B cell (primary cell): ENCODE measurements around the gene SIK3. TPM values are rescaled to one million over a fixed set of nuclear protein-coding genes. Genes with fewer than 3 reads are reported as not detected.

Experiments used
- ATAC-seq: fragments of 200-7000 bp; cut with Tn5 transposase; one replicate; pipeline ENCODE4 v1.10.0; 2021; ENCODE audit warnings: low read depth, mild to moderate bottlenecking, moderate number of reproducible peaks, moderate library complexity
- CTCF ChIA-PET: fragments of 350-600 bp; sonication (Branson Sonifier 250); formaldehyde crosslinking; loops from one replicate; lab custom pipeline; 2021; ENCODE audit warnings: antibody characterized with exemption, inconsistent platforms; lab: Charles Lee
- POLR2A ChIA-PET: fragments of 350-600 bp; sonication (Branson Sonifier 250); formaldehyde crosslinking; loops from one replicate; lab custom pipeline; 2021; ENCODE audit warnings: antibody characterized with exemption; lab: Charles Lee
- DNase-seq: peaks from one replicate; pipeline ENCODE4 v3.0.0; 2013
- H2AFZ ChIP-seq: 2 replicates; pipeline ENCODE4 v1.6.1; 2012; ENCODE audit warnings: mild to moderate bottlenecking, low read depth, low read length; ENCODE audit not compliant: insufficient read depth, poor library complexity, severe bottlenecking
- H3K27ac ChIP-seq, 2 donors: 1 replicate in 1 of 2; 2 replicates in 1 of 2; pipeline ENCODE4 v1.5.1; 2012 to 2013; ENCODE audit warnings: low read length in 2 of 2, mild to moderate bottlenecking in 2 of 2, moderate library complexity in 1 of 2
- H3K27me3 ChIP-seq, 4 experiments: fragments of 200-600 bp in 1 of 4; sonication (generic) in 1 of 4; replicated peaks in 1 of 4; 1 replicate in 2 of 4; 2 replicates in 2 of 4; pipeline versions ENCODE4 v1.6.1 to v1.7.0; 2013 to 2016; ENCODE audit warnings: low read length in 3 of 4, mild to moderate bottlenecking in 2 of 4, mixed read lengths in 1 of 4, moderate library complexity in 1 of 4; ENCODE audit not compliant: insufficient read depth in 4 of 4, control insufficient read depth in 3 of 4; ENCODE audit errors: control extremely low read depth in 1 of 4
- H3K36me3 ChIP-seq, 2 experiments: replicated peaks in 1 of 2; 1 replicate in 1 of 2; 2 replicates in 1 of 2; pipeline versions ENCODE4 v1.6.1 to v1.7.1; 2013; ENCODE audit warnings: low read length in 1 of 2; ENCODE audit not compliant: insufficient read depth in 2 of 2, control insufficient read depth in 1 of 2; ENCODE audit errors: control extremely low read depth in 1 of 2, extremely low read depth in 1 of 2
- H3K4me1 ChIP-seq, 2 donors: fragments of 200-600 bp in 1 of 2; sonication (generic) in 1 of 2; 1 replicate in 1 of 2; 2 replicates in 1 of 2; pipeline versions ENCODE4 v1.5.1 to v1.6.1; 2013 to 2017; ENCODE audit warnings: low read length in 2 of 2; ENCODE audit not compliant: control insufficient read depth in 2 of 2, insufficient read depth in 2 of 2
- H3K4me2 ChIP-seq: replicated peaks from 2 replicates; pipeline ENCODE3; 2012; ENCODE audit warnings: mild to moderate bottlenecking, low read depth, low read length; ENCODE audit not compliant: poor library complexity, severe bottlenecking
- H3K4me3 ChIP-seq, 5 experiments: fragments of 200-600 bp in 1 of 5; sonication (generic) in 1 of 5; 1 replicate in 3 of 5; 2 replicates in 2 of 5; pipeline versions ENCODE4 v1.5.1 to v1.7.0; 2011 to 2016; ENCODE audit warnings: low read length in 4 of 5, mild to moderate bottlenecking in 4 of 5, low read depth in 2 of 5, control low read depth in 1 of 5, moderate library complexity in 1 of 5; ENCODE audit not compliant: insufficient read depth in 1 of 5; ENCODE audit errors: control extremely low read depth in 1 of 5, extremely low read depth in 1 of 5
- H3K79me2 ChIP-seq: fragments of 200-600 bp; sonication (generic); one replicate; pipeline ENCODE4 v1.6.0; 2016; ENCODE audit warnings: low read length; ENCODE audit not compliant: control insufficient read depth, insufficient read depth
- H3K9ac ChIP-seq: fragments of 200-600 bp; sonication (generic); 2 replicates; pipeline ENCODE4 v1.6.1; 2017; ENCODE audit warnings: mild to moderate bottlenecking, low read length, moderate library complexity
- H3K9me3 ChIP-seq, 3 donors: one replicate each; pipeline versions ENCODE4 v1.6.1 to v1.7.1; 2013; ENCODE audit warnings: low read length in 2 of 3; ENCODE audit not compliant: control insufficient read depth in 2 of 3, insufficient read depth in 1 of 3; ENCODE audit errors: control extremely low read depth in 1 of 3
- H4K20me1 ChIP-seq: 2 replicates; pipeline ENCODE4 v1.6.0; 2012; ENCODE audit warnings: mild to moderate bottlenecking, low read length; ENCODE audit not compliant: insufficient read depth, control insufficient read depth, poor library complexity, severe bottlenecking
- H3K27ac Mint-ChIP-seq: one replicate; pipeline ENCODE4 v1.8.0; 2021; ENCODE audit warnings: mixed read lengths
- H3K27me3 Mint-ChIP-seq: one replicate; pipeline ENCODE4 v1.8.0; 2021; ENCODE audit warnings: mixed read lengths
- H3K4me1 Mint-ChIP-seq: one replicate; pipeline ENCODE4 v1.8.0; 2021; ENCODE audit warnings: mixed read lengths
- H3K4me3 Mint-ChIP-seq: one replicate; pipeline ENCODE4 v1.8.0; 2021; ENCODE audit warnings: mixed read lengths
- H3K9me3 Mint-ChIP-seq: one replicate; pipeline ENCODE4 v1.8.0; 2022; ENCODE audit warnings: mixed read lengths; ENCODE audit not compliant: insufficient read depth
- CTCF ChIP-seq: fragments of 200-600 bp; IDR thresholded peaks from one replicate; pipeline ENCODE4 v1.8.0; 2022; ENCODE audit warnings: antibody characterized with exemption, mild to moderate bottlenecking
- EZH2 ChIP-seq: IDR thresholded peaks from 2 replicates; pipeline ENCODE4 v1.6.1; 2012; ENCODE audit warnings: borderline replicate concordance, low read depth, mild to moderate bottlenecking, moderate library complexity, low read length; ENCODE audit not compliant: insufficient read depth, poor library complexity, severe bottlenecking
- WGBS: methylation state at CpG from one replicate; pipeline ENCODE4 v1.1.5; 2013; ENCODE audit warnings: missing lambda C conversion rate; ENCODE audit not compliant: insufficient coverage; 5-methylcytosine and 5-hydroxymethylcytosine counted together
- intact Hi-C: fragments of 100-400 bp; cut with micrococcal nuclease; formaldehyde crosslinking; loops from one replicate; pipeline ENCODE4 v1.10.0; 2022
- polyA plus RNA-seq: library from polyadenylated mRNA; depleted of rRNA; stranded (reverse); fragments of >200 nt; gene quantifications from 2 replicates; pipeline ENCODE4 v1.2.3, GENCODE V29; 2012
- total RNA-seq, 2 donors: library from RNA; stranded (reverse); fragments of 120-200 nt in 1 of 2; gene quantifications; 1 replicate in 1 of 2; 2 replicates in 1 of 2; pipeline versions ENCODE4 v1.2.3 to v1.2.4, GENCODE V29; 2013 to 2022

SIK3 gene
- total and polyA plus RNA-seq, 2 donors (not counting 1 experiment from before 2014, with no cell fraction given), result 36.5 to 180 TPM

GRCh38 chr11:116797816-116798215, 300.4 kb downstream of the SIK3 start:
- H4K20me1 ChIP-seq, result no peaks in the 10 kb centered on the region
- no peaks in the 10 kb centered on the region for H3K9me3 ChIP-seq
- H3K4me1 Mint-ChIP-seq, result no peaks in the 10 kb centered on the region
- no CpG with 5 or more reads among the region's 5 CpGs for WGBS
- no peak for DNase-seq
- no peak overlapping the region for H3K4me2 ChIP-seq
- H3K27me3 Mint-ChIP-seq, result peaks cover 31% of the 10 kb centered on the region
- no peak overlapping the region for H3K9ac ChIP-seq
- no peaks in the 10 kb centered on the region for H3K79me2 ChIP-seq
- H3K36me3 ChIP-seq, result no peaks in the 10 kb centered on the region
- no peak overlapping the region for H3K4me3 ChIP-seq
- no peak for ATAC-seq
- POLR2A ChIA-PET, result no interaction called here
- intact Hi-C loops, result loop anchor here (10.0 kb wide), 1 partner anchor 77 kb away; no protein-coding TSS in a partner anchor
- H3K27me3 ChIP-seq, result peaks cover 0 to 8% (median 0%) of the 10 kb centered on the region in 4 experiments
- CTCF ChIA-PET, result no interaction called here
- no peaks in the 10 kb centered on the region for H3K9me3 Mint-ChIP-seq
- H3K4me1 ChIP-seq, result no peaks in the 10 kb centered on the region
- no peak overlapping the region for H3K4me3 Mint-ChIP-seq
- no peak overlapping the region for H3K27ac ChIP-seq
- H3K27ac Mint-ChIP-seq, result no peak overlapping the region
- no peak for TF ChIP-seq EZH2
- H2AFZ ChIP-seq, result no peak overlapping the region

- ChIA-PET CTCF (interaction anchor here (0.5 kb wide), 1 partner anchor 39 kb away, joined by 3 read pairs; no protein-coding TSS in a partner anchor), POLR2A (no interaction called here)
- no peak for ATAC-seq
- H4K20me1 ChIP-seq, result no peaks in the 10 kb centered on the region
- H3K4me1 Mint-ChIP-seq, result no peaks in the 10 kb centered on the region
- no peak overlapping the region for H3K27ac ChIP-seq
- H3K27ac Mint-ChIP-seq, result no peak overlapping the region
- intact Hi-C loops, result loop anchor here (10.0 kb wide), 1 partner anchor 78 kb away; no protein-coding TSS in a partner anchor
- H3K4me2 ChIP-seq, result no peak overlapping the region
- H3K4me3 Mint-ChIP-seq, result no peak overlapping the region
- no CpG with 5 or more reads among the region's 1 CpG for WGBS
- H3K36me3 ChIP-seq, result no peaks in the 10 kb centered on the region
- H3K27me3 ChIP-seq, result peaks cover 0 to 7% (median 0%) of the 10 kb centered on the region in 4 experiments
- no peak overlapping the region for H2AFZ ChIP-seq
- TF ChIP-seq EZH2, result no peak
- no peak for TF ChIP-seq CTCF
- no peak overlapping the region for H3K4me3 ChIP-seq
- no peaks in the 10 kb centered on the region for H3K79me2 ChIP-seq
- H3K9me3 Mint-ChIP-seq, result no peaks in the 10 kb centered on the region
- H3K4me1 ChIP-seq, result peaks cover 0 to 1% of the 10 kb centered on the region in 2 donors
- no peak for DNase-seq
- peaks cover 26% of the 10 kb centered on the region for H3K27me3 Mint-ChIP-seq
- no peak overlapping the region for H3K9ac ChIP-seq
- no peaks in the 10 kb centered on the region for H3K9me3 ChIP-seq
These were observed 301.7 kb downstream of the SIK3 start for GRCh38 chr11:116796548-116796947.
